Measurements from ENCODE around the gene SNAPC1.

DNA sequence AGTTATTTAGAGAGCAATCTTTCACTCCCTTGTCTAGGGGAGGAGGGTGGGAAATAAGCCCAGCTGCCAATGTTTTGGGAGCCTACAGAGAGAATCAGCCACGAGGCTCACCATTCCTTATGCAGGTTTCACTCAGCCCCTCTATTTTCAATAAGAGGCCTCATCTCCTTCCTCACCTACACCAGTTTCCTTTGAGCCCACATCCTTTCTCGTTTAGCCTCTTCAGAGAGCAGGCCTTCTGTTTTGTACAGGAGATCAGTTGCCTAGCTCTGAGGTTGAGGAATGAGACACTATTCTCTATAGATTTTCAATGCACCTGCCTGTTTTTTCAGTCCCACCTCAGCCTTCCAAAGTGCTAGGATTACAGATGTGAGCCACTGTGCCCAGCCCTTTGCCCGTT, 17.9 kb downstream of the SNAPC1 start:
- TF ChIP-seq POLR2AphosphoS5 (IDR thresholded peaks at IDR 0.05; ENCODE audit: low read depth, low read length) (no peak), POLR2A (IDR thresholded peaks at IDR 0.05; ENCODE audit: low read depth, low read length) (no peak), TAF1 (IDR thresholded peaks at IDR 0.05; ENCODE audit: borderline replicate concordance, low read depth, low read length) (no peak)
